GM21576 (cell line): Measurements from ENCODE around the gene BCORL1.

Experiments
- ATAC-seq: cut with Tn5 transposase; IDR thresholded peaks from one replicate; pipeline ENCODE4 v1.9.1; 2021; ENCODE audit warnings: mild to moderate bottlenecking, moderate library complexity; ENCODE audit not compliant: unreplicated experiment

The BCORL1 gene

DNA sequence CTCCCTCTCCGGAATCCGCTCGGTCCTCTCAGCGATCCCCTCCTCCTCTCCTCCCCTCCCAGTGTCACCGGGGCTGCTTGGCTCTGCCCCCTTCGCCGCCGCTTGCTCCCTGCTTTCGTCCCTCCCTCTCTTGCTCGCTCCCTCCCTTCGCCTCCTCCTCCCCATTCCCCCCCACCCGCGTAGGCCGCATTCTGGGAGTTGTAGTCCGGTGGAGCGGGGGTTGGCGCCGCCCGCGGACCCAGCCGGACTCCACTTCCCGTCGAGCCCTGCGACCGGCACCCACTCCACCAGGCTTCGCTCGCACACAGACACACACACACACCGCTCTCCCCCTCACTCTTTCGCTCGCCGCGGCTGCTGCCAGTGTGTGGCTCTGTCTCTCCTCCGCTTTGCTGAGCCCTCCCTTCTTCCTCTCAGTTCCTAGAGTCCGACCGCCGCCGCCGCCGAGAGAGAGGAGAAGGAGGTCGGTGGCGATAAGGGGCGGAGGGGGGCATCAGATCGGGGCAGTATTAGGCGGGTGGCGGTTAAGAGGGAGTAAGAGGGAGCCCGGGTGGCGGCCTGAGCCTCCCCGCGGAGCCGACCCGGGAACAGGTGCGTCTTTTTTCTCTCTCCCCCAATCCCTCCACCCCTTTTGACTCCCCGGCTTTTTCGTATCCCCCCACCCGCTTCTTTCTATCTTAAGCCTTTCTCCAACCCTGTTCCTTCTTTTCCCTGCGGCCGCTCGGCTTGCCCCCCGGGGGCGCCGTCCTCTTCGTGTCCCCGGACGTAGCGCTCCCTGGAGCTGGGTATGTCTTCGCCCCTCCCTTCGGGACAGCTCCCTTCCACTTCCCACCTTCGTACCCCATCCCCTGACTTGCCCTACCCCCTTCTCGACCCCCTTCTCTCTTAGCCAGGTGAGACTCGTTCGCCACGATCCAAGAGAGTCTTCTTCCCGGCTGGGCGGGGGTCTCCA, at the start of gene BCORL1:
TSS of gene BCORL1 (plus strand) at position 336 of the 952 bp plus-strand sequence. CDS start 22,597 bp downstream, outside the sequence.
- peak; percentile 82 for ATAC-seq

- ATAC-seq: no peak
These were observed 49.6 kb upstream of the BCORL1 start for GRCh38 chrX:129932821-129933321.

DNA sequence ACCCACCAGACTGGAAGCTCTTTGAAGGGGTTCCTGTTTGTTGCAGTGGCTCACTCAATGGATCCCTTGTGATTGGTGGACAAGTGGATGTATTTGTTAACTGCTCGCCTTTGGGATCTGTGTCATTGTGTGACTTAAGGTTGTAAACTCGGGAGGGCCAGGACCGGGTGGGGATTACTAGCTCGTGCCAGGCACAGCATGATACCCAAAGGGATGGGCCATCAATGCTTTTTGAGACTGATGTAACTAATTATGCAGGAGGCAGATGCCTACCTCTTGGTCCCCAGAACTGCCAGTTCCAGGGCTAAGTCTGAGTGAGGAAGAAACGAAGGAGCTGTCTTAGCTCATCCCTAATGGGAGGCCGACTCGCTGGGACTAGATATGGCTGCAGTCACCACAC, 48.7 kb upstream of the BCORL1 start:
- no peak for ATAC-seq

GRCh38 chrX:129934461-129934860, 48.0 kb upstream of the BCORL1 start:
- ATAC-seq: no peak

DNA sequence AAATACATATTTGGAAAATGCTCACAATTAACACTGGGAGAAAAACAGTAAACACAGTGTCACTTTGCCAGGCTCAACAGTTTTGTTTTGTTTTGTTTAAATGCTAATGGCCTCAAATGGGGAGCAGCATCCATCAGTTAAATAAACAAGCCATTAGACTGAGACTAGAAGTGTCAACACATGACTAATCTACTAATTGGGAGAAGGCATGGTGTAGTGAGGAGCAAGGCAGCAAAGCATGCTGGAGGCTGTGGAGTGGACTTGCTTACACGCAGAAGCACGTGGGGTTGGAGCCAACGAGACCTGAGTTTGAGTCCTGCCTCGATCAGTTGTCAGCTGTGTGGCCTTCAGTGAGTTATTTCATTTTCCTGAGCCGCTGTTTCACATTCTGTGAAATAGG, 47.5 kb upstream of the BCORL1 start:
- no peak for ATAC-seq

DNA sequence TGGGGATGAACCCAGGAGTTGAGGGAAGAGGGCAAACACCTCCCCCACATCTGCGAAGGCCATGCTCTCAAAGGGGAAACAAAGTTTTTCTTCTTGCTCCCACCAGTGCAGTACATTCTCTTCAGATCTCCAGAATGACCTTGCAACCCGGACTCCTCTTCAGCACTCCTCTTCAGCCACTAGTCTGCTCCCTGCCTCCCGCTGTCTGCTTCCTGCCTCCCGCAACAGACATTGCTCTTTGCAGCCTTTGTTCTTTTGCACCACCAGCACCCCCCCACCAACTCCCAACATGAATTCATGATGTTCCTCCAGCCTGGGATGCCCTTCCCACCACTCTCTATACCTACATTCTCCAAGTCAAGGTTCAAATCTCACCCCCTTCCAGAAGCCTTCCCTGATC, 44.4 kb upstream of the BCORL1 start:
- ATAC-seq: no peak

- no peak for ATAC-seq
These were observed 42.4 kb upstream of the BCORL1 start for GRCh38 chrX:129939986-129940385.

DNA sequence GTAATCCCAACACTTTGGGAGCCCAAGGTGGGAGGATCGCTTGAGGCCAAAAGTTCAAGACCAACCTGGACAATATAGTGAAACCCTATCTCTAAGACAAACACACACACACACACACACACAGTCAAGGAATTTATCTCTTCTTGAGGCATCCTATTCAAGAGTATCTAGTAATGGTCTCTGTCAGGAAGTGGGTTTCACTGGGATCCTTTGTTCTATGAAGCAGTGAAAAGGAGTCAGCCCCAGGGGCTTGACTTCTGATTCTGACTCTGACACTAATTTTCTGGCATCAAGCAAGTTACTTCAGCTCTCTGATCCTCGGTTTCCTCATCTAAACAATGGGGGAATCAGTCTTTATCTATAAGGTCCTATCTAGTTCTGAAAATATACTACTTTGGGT, 41.7 kb upstream of the BCORL1 start:
- ATAC-seq: no peak

GRCh38 chrX:129945131-129945530, 37.3 kb upstream of the BCORL1 start:
- ATAC-seq: no peak

- no peak for ATAC-seq
These were observed 29.1 kb upstream of the BCORL1 start for GRCh38 chrX:129953334-129953648.

GRCh38 chrX:129953881-129954280, 28.6 kb upstream of the BCORL1 start:
- no peak for ATAC-seq

- no peak for ATAC-seq
These were observed 27.6 kb upstream of the BCORL1 start for GRCh38 chrX:129954804-129955203.

- ATAC-seq: no peak
These were observed 26.8 kb upstream of the BCORL1 start for GRCh38 chrX:129955682-129956081.

DNA sequence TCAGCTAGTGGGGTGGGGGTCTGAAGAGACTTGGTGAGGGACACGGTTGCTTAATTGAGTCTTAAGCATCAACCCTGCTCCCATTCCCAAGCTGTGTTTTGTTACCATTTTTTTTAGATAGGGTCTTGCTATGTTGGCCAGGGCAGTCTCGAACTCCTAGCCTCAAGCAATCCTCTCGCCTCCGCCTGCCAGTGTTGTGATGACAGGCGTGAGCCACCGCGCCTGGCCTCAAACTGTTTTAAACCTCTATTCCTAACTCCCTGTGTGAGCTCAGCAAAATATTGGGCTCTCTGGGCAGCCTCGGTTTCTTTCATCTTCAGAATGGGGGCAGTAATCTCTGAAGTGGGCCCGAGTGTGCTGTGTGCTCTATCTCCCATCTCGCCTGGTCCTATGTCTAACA, 26.3 kb upstream of the BCORL1 start:
- ATAC-seq: no peak

DNA sequence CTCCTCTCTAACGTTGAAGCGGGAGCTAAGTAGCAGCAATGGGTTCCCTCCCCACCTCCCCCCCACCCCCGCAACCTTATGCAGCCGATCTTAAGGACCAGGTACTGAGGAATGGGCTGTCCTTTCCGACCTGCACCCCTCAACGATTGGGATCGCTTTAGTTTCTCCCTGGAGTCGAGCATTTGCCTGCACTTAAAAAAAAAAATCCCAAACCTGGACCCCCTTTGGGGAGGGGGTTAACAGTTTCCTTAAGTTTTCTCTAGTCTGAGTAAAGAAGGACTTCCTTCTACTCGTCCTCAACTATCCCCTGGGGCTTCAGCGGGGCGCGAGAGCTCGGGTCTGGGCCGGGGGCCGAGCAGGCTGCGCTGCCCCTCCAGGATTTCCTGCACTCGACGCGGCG, 25.7 kb upstream of the BCORL1 start:
- no peak for ATAC-seq

DNA sequence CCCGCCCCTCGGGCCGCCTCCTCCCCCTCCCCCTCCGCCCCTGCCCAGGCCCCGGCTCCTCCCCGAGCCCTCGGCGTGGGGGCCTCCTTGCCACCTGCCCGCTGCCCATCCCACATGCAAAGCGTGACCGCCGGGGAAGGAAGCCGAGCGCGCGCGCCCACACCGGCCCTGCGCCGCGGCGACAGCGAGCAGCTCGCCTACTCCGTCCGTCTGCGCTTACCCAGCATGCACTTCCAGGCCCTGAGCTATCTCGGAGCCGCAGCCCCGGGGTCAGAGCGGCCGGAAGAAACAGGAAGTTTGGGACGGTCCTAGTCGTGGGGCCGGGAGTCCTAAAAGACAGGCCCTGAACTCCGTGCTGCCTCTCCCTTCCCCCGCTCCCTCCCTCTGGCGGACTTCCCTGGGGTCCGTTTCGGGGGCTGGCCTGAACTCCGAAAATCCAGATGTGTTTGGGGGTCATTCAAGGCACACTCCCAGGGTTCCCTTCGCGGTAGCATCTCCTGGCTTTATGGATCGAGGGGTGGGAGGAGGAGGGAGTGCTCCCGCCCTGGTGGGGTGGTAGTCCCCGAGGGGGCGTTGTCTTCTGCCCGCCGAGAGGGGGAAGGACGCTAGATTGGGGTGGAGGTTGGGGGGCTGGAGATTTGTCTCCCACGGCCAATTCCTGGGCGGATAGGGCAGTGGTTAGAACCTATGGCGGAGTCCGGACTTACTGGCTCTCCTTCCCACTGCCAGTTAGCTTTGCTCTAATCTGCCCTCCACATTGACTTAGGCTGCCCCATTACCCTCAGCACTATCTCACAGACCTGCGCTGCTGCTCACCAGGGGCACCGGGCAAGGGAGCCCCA, 25.0 kb upstream of the BCORL1 start:
- peak; percentile 63 for ATAC-seq

DNA sequence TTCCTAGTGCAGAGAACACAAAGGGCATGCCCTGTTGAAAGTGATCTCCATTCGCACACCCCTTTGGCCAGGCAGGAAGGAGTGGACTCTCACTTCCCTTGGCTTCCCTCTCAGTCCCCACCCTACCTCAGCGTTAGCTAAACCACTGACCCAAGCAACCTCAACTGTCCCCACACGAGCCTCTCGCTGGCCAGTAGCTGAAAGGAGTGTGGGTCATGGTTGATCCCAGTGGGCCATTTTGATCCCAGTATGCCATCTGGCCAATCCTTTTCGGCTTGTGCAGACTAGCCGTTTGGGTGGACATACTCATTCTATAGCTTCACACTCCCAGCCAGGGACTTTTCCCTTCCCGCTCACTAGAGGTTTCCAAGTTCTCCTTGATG, 24.4 kb upstream of the BCORL1 start:
- ATAC-seq: no peak

DNA sequence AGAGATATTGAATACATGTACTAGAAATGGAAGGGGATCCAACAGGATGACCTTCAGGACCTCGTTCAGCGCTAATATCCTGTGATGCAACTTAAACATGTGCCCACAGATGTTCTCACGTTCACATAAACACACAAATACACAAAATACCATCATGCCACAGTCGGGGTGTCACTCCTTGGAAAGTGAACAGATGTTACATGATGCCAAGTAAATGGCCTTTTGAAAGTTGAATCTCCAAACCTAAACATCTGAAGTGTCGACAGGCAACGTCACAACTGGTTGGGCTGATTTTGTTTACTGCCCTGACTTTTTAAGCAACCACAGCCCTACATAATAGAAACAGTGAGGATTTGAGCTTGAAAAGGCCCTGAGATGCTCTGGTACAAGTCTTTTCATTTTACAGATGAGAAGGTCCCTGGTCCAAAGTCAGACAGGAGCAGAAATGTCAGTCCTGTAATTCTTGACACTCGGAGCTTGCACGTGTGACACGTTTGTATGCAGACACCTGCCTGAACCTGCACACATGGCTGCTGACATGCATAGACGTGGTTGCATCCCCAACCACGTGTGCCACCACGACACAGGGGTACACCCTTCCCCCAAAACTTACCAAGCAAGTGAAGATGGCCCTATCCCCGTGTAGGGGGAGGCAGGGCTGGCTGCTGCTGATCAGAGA, 23.5 kb upstream of the BCORL1 start:
- no peak for ATAC-seq

DNA sequence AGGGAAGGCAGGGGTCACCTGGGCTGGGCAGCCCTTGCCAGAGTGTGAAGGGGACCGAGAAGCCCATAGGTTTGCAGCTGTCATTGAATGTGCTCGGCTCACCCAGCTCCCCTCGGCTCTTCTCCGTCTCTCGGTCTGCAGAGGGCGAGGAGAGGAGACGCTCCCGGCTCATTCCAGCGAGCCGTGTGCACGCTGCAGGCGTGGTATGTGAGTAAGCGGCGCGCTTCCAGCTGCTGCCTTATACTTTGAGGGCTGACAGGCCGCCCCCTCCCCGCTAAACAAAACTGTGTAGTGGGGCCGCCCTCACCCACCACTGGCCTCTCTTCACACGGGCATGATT, 23.0 kb upstream of the BCORL1 start:
- no peak for ATAC-seq

DNA sequence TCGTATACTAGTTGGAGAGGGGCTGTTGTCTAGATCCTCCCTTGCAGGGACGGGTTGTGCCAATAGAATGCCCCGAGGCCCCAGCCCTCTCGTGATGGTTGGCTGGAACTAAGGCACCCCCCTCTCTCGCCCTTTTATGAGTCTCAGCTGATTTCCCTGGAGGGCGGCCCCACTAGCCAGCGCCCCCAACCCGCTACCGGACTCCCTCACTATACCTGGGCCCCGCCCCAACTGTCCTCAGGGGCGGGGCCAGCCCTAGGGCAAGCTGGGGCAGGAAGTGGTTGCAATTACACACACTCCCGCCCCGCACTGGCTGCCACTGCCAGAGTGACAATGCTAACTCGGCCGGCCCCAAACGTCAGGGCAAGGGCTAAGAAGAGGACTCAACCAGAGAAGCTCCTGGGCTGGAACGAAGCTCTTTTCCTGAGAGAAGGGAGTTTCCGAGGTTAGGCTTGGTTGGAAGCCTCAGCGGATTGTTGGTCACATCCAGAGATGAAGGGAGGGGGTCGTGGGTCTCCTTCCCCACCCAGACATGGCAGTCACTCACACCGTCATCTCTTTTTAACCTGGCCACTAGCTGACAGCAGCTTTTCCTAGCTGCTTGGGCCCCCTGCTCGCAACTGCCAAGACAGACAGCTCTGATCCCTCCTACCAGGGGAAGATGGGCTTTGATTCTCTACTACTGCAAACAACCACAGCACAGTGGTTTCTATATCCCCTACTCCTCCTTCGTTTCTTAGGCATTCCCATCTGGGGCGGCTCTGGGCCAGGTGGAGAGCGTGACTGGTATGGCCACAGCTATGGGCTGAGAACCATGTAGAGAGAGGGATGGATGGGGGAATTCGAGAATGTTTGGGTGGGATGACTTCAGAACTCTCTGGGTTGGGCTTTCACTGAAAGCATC, 21.0 kb upstream of the BCORL1 start:
- ATAC-seq: peak; percentile 90
